Hepatocyte (in vitro differentiated cells): Measurements from ENCODE around the gene SEBOX. TPM values are rescaled to one million over a fixed set of nuclear protein-coding genes. Genes with fewer than 3 reads are reported as not detected.

Source experiments
- DNase-seq: peaks from one replicate; pipeline ENCODE4 v3.0.0-alpha.2; 2016; ENCODE audit warnings: low spot score
- H2AFZ ChIP-seq: fragments of 200-600 bp; sonication (generic); 2 replicates; pipeline ENCODE4 v1.6.0; 2016; ENCODE audit warnings: antibody characterized with exemption, mild to moderate bottlenecking
- H3K27ac ChIP-seq: fragments of 200-600 bp; sonication (generic); 2 replicates; pipeline ENCODE4 v1.5.1; 2016; ENCODE audit warnings: mild to moderate bottlenecking
- H3K27me3 ChIP-seq: fragments of 200-600 bp; sonication (generic); 2 replicates; pipeline ENCODE4 v1.6.1; 2016
- H3K36me3 ChIP-seq: fragments of 200-600 bp; sonication (generic); replicated peaks from 2 replicates; pipeline ENCODE4 v1.5.1; 2016; ENCODE audit warnings: low read depth; ENCODE audit not compliant: insufficient read depth
- H3K4me1 ChIP-seq: fragments of 200-600 bp; sonication (generic); 2 replicates; pipeline ENCODE4 v1.5.1; 2016; ENCODE audit warnings: mild to moderate bottlenecking, moderate library complexity; ENCODE audit not compliant: insufficient read depth
- H3K4me2 ChIP-seq: fragments of 200-600 bp; sonication (generic); 2 replicates; pipeline ENCODE4 v1.6.0; 2016
- H3K4me3 ChIP-seq: fragments of 200-600 bp; sonication (generic); 2 replicates; pipeline ENCODE4 v1.5.1; 2016; ENCODE audit warnings: mild to moderate bottlenecking
- H3K79me2 ChIP-seq: fragments of 200-600 bp; sonication (generic); 2 replicates; pipeline ENCODE4 v1.6.0; 2017; ENCODE audit warnings: mild to moderate bottlenecking
- H3K9me2 ChIP-seq: fragments of 200-600 bp; sonication (generic); replicated peaks from 2 replicates; pipeline ENCODE4 v1.6.0; 2017; ENCODE audit warnings: mild to moderate bottlenecking; ENCODE audit not compliant: insufficient read depth
- H3K9me3 ChIP-seq: fragments of 200-600 bp; sonication (generic); 2 replicates; pipeline ENCODE4 v1.5.1; 2016; ENCODE audit warnings: low read depth, mild to moderate bottlenecking
- H4K20me1 ChIP-seq: fragments of 200-600 bp; sonication (generic); 2 replicates; pipeline ENCODE4 v1.6.0; 2016; ENCODE audit warnings: mild to moderate bottlenecking; ENCODE audit not compliant: insufficient read depth, poor library complexity, severe bottlenecking
- EZH2 ChIP-seq: fragments of 200-600 bp; sonication (generic); IDR thresholded peaks from 2 replicates; pipeline ENCODE4 v1.6.1; 2016; ENCODE audit warnings: antibody characterized with exemption, mild to moderate bottlenecking, borderline replicate concordance
- EZH2phosphoT487 ChIP-seq: fragments of 200-600 bp; sonication (generic); IDR thresholded peaks from one replicate; pipeline ENCODE4 v1.6.1; 2018; ENCODE audit warnings: antibody characterized with exemption, mild to moderate bottlenecking, low read depth, moderate library complexity; ENCODE audit not compliant: unreplicated experiment, severe bottlenecking
- WGBS: methylation state at CpG from one replicate; pipeline ENCODE4 v1.1.6; 2016; ENCODE audit warnings: low lambda C conversion rate; ENCODE audit errors: missing lambda C conversion rate; 5-methylcytosine and 5-hydroxymethylcytosine counted together
- polyA plus RNA-seq: library from polyadenylated mRNA; unstranded; fragments of >200 nt; fragmentation: Nextera tagmentation; extraction: Ambion mirVana; gene quantifications from 2 replicates; pipeline ENCODE4 v1.2.1, GENCODE V29; 2016
- total RNA-seq: library from RNA; depleted of rRNA; stranded (reverse); fragments of >200 nt; gene quantifications from 2 replicates; pipeline ENCODE4 v1.2.3, GENCODE V29; 2014
- TF ChIP-seq, protein P1 (sequence below): fragments of 200-600 bp; sonication (generic); IDR thresholded peaks from 2 replicates; pipeline ENCODE4 v1.5.1; 2016; ENCODE audit warnings: antibody characterized with exemption, mild to moderate bottlenecking; ENCODE audit not compliant: poor library complexity

SEBOX gene
- total and polyA plus RNA-seq, 2 experiments from 2014 or later: not detected

DNA sequence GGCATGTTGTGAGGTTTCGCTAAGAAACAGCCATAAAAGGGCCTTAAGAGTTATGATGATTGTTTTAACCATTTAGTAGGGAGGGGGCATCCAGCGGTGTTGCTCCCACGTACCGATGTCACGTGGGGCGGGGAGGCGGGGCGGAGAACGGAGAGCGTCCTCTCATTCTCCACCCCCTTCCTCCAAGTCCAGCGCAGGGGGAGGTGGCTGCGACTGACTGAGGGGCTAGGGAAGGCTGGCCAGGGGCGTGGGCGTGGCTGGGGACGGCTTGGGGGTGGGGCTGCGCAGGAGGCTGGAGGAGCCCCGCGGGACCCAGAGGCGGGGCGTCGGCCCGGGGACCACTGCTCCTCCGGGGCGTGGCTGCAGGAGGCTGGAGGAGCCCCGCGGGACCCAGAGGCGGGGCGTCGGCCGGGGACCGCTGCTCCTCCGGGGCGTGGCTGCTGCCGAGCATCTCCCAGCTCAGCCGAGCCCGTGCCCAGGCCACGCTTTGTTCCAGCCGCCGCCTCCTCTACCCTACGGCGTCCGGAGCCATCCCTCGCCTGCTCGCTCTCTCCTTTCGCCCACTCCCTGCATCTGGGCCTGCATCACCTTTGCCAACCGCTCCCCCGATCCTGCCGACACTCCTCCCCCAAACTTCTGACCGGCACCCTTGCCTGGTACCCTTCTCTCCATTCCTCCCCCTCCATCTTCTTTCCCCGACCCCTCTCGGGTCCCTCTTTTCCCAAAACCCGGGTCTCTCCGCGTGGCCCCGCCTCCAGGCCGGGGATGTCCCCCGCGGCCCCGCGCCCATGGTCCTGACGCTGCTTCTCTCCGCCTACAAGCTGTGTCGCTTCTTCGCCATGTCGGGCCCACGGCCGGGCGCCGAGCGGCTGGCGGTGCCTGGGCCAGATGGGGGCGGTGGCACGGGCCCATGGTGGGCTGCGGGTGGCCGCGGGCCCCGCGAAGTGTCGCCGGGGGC is 6.5 kb upstream of the SEBOX start, which contains the start of gene SARM1:
Gene SARM1 (plus strand): TSS at position 450 of the 958 bp plus-strand sequence. CDS start 339 bp downstream, at position 789.
- H2AFZ ChIP-seq: peak within 1 kb of the TSS; percentile 53
- TF ChIP-seq, protein P1, sequence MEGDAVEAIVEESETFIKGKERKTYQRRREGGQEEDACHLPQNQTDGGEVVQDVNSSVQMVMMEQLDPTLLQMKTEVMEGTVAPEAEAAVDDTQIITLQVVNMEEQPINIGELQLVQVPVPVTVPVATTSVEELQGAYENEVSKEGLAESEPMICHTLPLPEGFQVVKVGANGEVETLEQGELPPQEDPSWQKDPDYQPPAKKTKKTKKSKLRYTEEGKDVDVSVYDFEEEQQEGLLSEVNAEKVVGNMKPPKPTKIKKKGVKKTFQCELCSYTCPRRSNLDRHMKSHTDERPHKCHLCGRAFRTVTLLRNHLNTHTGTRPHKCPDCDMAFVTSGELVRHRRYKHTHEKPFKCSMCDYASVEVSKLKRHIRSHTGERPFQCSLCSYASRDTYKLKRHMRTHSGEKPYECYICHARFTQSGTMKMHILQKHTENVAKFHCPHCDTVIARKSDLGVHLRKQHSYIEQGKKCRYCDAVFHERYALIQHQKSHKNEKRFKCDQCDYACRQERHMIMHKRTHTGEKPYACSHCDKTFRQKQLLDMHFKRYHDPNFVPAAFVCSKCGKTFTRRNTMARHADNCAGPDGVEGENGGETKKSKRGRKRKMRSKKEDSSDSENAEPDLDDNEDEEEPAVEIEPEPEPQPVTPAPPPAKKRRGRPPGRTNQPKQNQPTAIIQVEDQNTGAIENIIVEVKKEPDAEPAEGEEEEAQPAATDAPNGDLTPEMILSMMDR: no peak
- TF ChIP-seq EZH2 (no peak), EZH2phosphoT487 (no peak)
- no peaks in the 10 kb centered on the region for H3K9me2 ChIP-seq
- peaks cover 13% of the 10 kb centered on the region for H4K20me1 ChIP-seq
- peak; percentile 94 for DNase-seq
- H3K4me2 ChIP-seq: peak within 1 kb of the TSS; percentile 89
- WGBS: 1% methylated on average over 63 of the region's 80 CpGs
- H3K4me1 ChIP-seq: peaks cover 24% of the 10 kb centered on the region
- no peaks in the 10 kb centered on the region for H3K36me3 ChIP-seq
- peaks cover 8% of the 10 kb centered on the region for H3K79me2 ChIP-seq
- peak within 1 kb of the TSS; percentile 92 for H3K27ac ChIP-seq
- peak within 1 kb of the TSS; percentile 72 for H3K4me3 ChIP-seq
- no peaks in the 10 kb centered on the region for H3K9me3 ChIP-seq
- peaks cover 7% of the 10 kb centered on the region for H3K27me3 ChIP-seq

DNA sequence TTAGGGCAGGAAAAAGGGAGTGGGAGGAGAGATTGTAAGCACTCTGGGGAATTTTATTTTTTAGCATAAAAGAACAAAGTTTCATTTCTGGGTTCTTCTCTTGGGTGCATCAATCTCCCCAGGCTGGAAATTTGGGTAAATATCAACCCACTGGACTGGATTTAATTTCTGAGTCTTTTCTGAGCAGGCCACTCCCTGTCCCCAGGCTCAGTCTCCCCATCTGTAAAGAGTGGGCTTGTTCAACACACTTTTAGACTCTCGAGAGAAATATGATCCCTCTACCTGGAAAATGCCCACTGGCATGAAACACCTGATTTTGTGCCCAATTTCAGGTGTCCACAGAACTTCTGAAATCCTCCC is 5.7 kb upstream of the SEBOX start:
- no peaks in the 10 kb centered on the region for H3K9me2 ChIP-seq
- DNase-seq: no peak
- no peak overlapping the region for H2AFZ ChIP-seq
- peaks cover 13% of the 10 kb centered on the region for H4K20me1 ChIP-seq
- no peak overlapping the region for H3K4me3 ChIP-seq
- 40% methylated on average over 1 of the region's 1 CpG for WGBS
- H3K79me2 ChIP-seq: peaks cover 8% of the 10 kb centered on the region
- H3K4me2 ChIP-seq: peak overlapping the region; percentile 89
- peak overlapping the region; percentile 92 for H3K27ac ChIP-seq
- TF ChIP-seq, protein P1: no peak
- no peak for TF ChIP-seq EZH2phosphoT487
- TF ChIP-seq EZH2: no peak
- peaks cover 7% of the 10 kb centered on the region for H3K27me3 ChIP-seq
- no peaks in the 10 kb centered on the region for H3K36me3 ChIP-seq
- peaks cover 24% of the 10 kb centered on the region for H3K4me1 ChIP-seq
- no peaks in the 10 kb centered on the region for H3K9me3 ChIP-seq

DNA sequence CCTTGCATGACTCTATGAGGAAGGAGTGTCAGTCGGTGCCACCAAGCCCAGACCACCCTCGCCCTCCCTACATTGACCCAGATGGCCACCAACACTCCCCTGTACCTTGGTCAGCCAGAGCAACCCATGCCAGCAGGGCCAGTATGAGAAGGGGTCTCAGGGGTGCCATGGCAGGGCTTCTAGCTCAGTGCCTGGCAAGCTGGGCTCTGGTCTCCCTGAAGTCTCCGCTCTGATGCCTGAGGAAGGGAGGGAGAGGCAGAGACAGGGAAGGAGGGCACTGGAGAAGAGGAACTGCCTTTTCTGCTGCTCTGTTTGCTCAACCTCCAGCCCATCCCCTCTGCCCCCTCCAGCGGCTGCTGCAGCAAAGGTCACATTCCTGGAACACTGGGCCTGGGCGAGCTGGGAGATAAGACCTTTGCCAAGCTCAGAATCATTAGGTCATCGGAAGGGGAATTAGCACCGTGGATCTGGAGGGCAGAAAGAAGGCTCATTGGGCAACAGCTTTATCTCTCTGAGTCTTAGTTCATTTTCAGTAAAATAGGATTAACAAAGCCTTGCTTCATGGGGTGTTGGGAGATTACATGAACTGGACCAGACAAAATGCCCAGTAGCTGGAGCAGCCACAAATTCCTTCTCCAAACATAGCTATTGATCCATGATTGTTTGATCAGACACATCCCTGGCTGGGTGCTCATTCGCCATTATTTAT is 5.2 kb upstream of the SEBOX start, which contains the start of gene VTN:
Gene VTN (minus strand): TSS at position 273 of the 709 bp plus-strand sequence. CDS start 104 bp downstream, at position 169.
- no peak within 1 kb of the TSS for H2AFZ ChIP-seq
- peaks cover 13% of the 10 kb centered on the region for H4K20me1 ChIP-seq
- no peaks in the 10 kb centered on the region for H3K9me3 ChIP-seq
- peak; percentile 89 for DNase-seq
- peak within 1 kb of the TSS; percentile 92 for H3K27ac ChIP-seq
- TF ChIP-seq, protein P1: no peak
- TF ChIP-seq EZH2 (no peak), EZH2phosphoT487 (no peak)
- peaks cover 7% of the 10 kb centered on the region for H3K27me3 ChIP-seq
- H3K9me2 ChIP-seq: no peaks in the 10 kb centered on the region
- H3K4me1 ChIP-seq: peaks cover 24% of the 10 kb centered on the region
- H3K4me2 ChIP-seq: peak within 1 kb of the TSS; percentile 89
- H3K4me3 ChIP-seq: no peak within 1 kb of the TSS
- WGBS: 17% methylated on average over 8 of the region's 8 CpGs
- no peaks in the 10 kb centered on the region for H3K36me3 ChIP-seq
- peaks cover 8% of the 10 kb centered on the region for H3K79me2 ChIP-seq
